Suprapubic skin (tissue), 4 donors: ENCODE results near the gene PSMB3. TPM values are rescaled to one million over a fixed set of nuclear protein-coding genes. Genes with fewer than 3 reads are reported as not detected.

Experiments
- DNase-seq, 2 donors: peaks; one replicate each; pipeline ENCODE4 v3.0.0-alpha.2; 2019; ENCODE audit warnings: low spot score in 2 of 2
- H3K27ac ChIP-seq: fragments of 200-600 bp; sonication (generic); one replicate; pipeline ENCODE4 v1.5.1; 2019
- H3K27me3 ChIP-seq: fragments of 200-600 bp; sonication (generic); one replicate; pipeline ENCODE4 v1.5.1; 2019
- H3K36me3 ChIP-seq: fragments of 200-600 bp; sonication (generic); one replicate; pipeline ENCODE4 v1.5.1; 2019
- H3K4me1 ChIP-seq: fragments of 200-600 bp; sonication (generic); one replicate; pipeline ENCODE4 v1.5.1; 2019
- H3K4me3 ChIP-seq: fragments of 200-600 bp; sonication (generic); one replicate; pipeline ENCODE4 v1.5.1; 2019; ENCODE audit warnings: mild to moderate bottlenecking
- H3K9me3 ChIP-seq: fragments of 200-600 bp; sonication (generic); one replicate; pipeline ENCODE4 v1.5.1; 2019
- EP300 ChIP-seq: sonication (generic); formaldehyde crosslinking; IDR thresholded peaks from one replicate; pipeline ENCODE4 v1.6.1; 2017; ENCODE audit warnings: antibody characterized with exemption
- POLR2A ChIP-seq, 2 donors: fragments of 450-650 bp; IDR thresholded peaks; one replicate each; pipeline ENCODE4 v1.6.1; 2017; ENCODE audit warnings: antibody characterized with exemption in 2 of 2, mild to moderate bottlenecking in 2 of 2, moderate library complexity in 2 of 2
- POLR2AphosphoS5 ChIP-seq, 3 donors: sonication (generic); formaldehyde crosslinking; IDR thresholded peaks; one replicate each; pipeline ENCODE4 v1.6.1; 2017; ENCODE audit warnings: antibody characterized with exemption in 3 of 3
- WGBS: methylation state at CpG from one replicate; pipeline ENCODE4 v1.1.5; 2018; 5-methylcytosine and 5-hydroxymethylcytosine counted together
- total RNA-seq, 4 donors: library from RNA; depleted of rRNA; stranded (reverse); fragments of >200 nt; gene quantifications; one replicate each; pipeline ENCODE4 v1.1.0, GENCODE V29; 2016
- TF ChIP-seq, protein P1 (sequence below), 2 donors: fragments of 200-600 bp in 1 of 2; fragments of 450-650 bp in 1 of 2; sonication (generic) in 1 of 2; IDR thresholded peaks; one replicate each; pipeline ENCODE4 v1.5.1; 2016 to 2019; ENCODE audit warnings: antibody characterized with exemption in 2 of 2, mild to moderate bottlenecking in 1 of 2, moderate library complexity in 1 of 2

PSMB3 gene
- total RNA-seq, 4 donors from 2014 or later = 106 to 186 (median 162) TPM

DNA sequence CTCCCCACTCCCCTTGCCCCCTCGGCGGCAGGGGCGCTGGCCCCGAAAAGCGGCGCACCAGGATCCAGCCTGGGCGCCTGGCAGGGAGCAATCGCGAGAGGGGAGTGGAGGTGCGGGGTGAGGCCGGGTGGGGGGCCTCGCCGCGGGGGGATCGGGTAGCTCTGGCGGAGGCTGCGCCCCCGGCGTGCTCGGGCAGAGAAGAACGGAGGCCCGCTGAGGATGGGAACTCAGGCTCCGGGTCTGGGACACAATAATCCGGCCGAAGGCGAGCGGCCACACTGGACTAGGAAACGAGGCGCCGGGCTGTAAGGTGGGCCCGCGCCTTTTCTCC is 3.7 kb upstream of the PSMB3 start:
- 0% methylated on average over 11 of the region's 32 CpGs for WGBS
- no peaks in the 10 kb centered on the region for H3K27me3 ChIP-seq
- TF ChIP-seq EP300 = no peak
- no peak for TF ChIP-seq POLR2A (IDR thresholded peaks at IDR 0.05)
- no peak for TF ChIP-seq POLR2AphosphoS5 (IDR thresholded peaks at IDR 0.05)
- TF ChIP-seq, protein P1, sequence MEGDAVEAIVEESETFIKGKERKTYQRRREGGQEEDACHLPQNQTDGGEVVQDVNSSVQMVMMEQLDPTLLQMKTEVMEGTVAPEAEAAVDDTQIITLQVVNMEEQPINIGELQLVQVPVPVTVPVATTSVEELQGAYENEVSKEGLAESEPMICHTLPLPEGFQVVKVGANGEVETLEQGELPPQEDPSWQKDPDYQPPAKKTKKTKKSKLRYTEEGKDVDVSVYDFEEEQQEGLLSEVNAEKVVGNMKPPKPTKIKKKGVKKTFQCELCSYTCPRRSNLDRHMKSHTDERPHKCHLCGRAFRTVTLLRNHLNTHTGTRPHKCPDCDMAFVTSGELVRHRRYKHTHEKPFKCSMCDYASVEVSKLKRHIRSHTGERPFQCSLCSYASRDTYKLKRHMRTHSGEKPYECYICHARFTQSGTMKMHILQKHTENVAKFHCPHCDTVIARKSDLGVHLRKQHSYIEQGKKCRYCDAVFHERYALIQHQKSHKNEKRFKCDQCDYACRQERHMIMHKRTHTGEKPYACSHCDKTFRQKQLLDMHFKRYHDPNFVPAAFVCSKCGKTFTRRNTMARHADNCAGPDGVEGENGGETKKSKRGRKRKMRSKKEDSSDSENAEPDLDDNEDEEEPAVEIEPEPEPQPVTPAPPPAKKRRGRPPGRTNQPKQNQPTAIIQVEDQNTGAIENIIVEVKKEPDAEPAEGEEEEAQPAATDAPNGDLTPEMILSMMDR (IDR thresholded peaks at IDR 0.05) = no peak
- peak overlapping the region; percentile 92 for H3K27ac ChIP-seq
- H3K4me3 ChIP-seq = peak overlapping the region; percentile 96
- no peaks in the 10 kb centered on the region for H3K9me3 ChIP-seq
- H3K4me1 ChIP-seq = peaks cover 68% of the 10 kb centered on the region
- DNase-seq = no peak
- H3K36me3 ChIP-seq = no peaks in the 10 kb centered on the region

DNA sequence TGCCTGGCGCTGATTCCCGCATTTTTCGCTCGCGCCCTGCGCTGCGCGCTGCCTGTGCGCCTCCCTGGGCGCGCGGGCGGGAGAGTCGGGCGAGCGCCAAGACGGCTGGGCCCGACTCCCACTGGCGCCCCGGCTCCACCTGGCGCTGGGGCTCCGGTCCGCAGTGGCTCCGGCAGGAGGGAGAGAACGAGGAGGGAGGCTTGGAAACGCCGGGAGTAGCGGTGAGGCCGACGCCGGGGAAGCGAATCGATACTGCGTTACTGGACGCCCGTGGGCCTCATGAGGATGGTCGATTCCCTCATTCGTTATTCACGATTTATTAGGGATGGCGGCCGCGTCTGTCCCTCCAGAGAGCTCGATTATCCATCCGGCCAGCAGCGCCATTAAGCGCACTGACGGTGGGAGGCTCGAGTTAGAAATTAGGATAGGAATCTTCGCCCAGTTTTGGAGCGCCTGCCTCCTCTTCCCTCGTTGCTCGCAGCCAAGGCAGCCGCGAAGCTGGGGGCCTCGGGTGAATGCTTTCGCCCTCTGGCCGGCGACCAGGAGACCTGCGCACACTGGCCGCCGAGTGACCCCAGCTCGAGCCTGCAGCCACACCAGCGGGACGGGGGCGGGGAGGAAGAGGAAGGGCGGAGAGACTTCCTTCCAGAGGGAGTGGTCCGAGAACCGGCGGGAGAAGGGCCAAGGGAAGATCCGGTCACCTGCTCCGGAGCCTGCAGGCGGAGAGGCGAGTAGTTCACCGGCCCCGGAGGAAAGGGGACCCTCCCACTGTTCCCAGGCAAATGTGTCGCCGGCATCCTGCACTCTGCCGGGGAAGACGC is 3.1 kb upstream of the PSMB3 start:
- no peaks in the 10 kb centered on the region for H3K27me3 ChIP-seq
- peak; percentile 91 to 92 for DNase-seq
- H3K4me3 ChIP-seq = peak overlapping the region; percentile 96
- H3K36me3 ChIP-seq = peaks cover under 1% of the 10 kb centered on the region
- peak overlapping the region; percentile 92 for H3K27ac ChIP-seq
- no peaks in the 10 kb centered on the region for H3K9me3 ChIP-seq
- WGBS = 0% methylated on average over 55 of the region's 79 CpGs
- H3K4me1 ChIP-seq = peaks cover 70% of the 10 kb centered on the region
- TF ChIP-seq EP300 (no peak), POLR2AphosphoS5 (IDR thresholded peaks at IDR 0.05) (peak in 1 of 3 donors; percentile 38), POLR2A (IDR thresholded peaks at IDR 0.05) (no peak)
- TF ChIP-seq, protein P1 (IDR thresholded peaks at IDR 0.05) = peak in 1 of 2 donors; percentile 2

DNA sequence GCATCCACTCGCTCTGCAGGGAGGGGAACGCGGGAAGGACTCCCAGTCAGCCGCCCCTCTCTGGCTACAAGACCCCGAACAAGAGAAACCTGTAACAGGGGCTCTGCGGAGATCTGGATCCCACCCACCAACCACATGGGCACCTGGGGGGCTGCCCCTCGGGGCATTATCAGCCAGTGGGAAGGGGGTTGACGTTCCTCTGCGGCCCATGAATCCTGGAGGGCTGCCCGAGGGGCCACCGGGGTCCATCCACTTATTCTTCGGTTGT is 2.6 kb upstream of the PSMB3 start:
- TF ChIP-seq POLR2AphosphoS5 (IDR thresholded peaks at IDR 0.05) = no peak
- TF ChIP-seq POLR2A (IDR thresholded peaks at IDR 0.05) = no peak
- TF ChIP-seq, protein P1 (IDR thresholded peaks at IDR 0.05) = no peak
- no peak for TF ChIP-seq EP300
- Histone ChIP-seq H3K36me3 (peaks cover 6% of the 10 kb centered on the region), H3K4me1 (peaks cover 74% of the 10 kb centered on the region), H3K9me3 (no peaks in the 10 kb centered on the region), H3K4me3 (peak overlapping the region; percentile 96), H3K27ac (peak overlapping the region; percentile 92), H3K27me3 (no peaks in the 10 kb centered on the region)
- 6% methylated on average over 5 of the region's 12 CpGs for WGBS
- no peak for DNase-seq

DNA sequence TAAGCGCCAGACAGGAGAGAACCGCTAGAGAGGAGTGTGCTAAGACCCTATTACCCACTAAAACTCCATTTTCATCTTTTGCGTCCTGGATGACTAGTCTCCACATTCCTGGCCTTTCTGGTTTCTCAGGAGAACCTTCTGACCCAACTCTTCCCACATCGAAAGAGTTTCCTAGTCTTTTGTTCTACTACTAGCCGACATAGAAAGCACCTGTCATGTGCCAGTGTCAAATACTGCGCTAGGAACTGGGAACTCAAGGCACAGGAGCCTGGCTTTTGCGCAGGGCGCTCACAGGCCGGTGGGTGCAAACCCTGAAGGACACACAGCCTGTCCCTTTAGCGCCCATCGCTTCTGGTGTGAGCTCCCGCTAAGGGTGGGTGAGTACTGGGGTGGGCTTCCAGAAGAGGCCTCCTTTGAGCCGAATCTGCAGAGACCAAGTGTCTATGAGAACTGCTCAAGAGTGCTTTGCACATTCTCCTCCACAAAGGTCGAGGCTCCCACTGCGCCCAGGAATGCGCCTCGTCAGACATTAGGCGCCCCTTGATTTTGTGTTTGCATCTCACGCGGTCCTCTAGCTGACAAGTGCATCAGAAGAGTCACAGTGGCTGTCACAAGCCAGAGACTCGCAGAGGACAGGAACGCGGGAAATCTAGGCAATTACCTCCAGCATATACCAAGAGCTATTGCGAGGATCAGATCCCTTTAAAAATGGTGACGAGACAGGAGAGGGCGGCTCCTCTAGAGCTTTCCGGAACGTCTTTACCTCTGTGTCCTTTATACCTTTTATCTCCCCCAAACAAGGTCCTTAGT is 2.0 kb upstream of the PSMB3 start:
- peak overlapping the region; percentile 96 for H3K4me3 ChIP-seq
- H3K27me3 ChIP-seq = no peaks in the 10 kb centered on the region
- DNase-seq = no peak
- H3K4me1 ChIP-seq = peaks cover 74% of the 10 kb centered on the region
- 30% methylated on average over 24 of the region's 28 CpGs for WGBS
- H3K27ac ChIP-seq = peak overlapping the region; percentile 92
- peaks cover 8% of the 10 kb centered on the region for H3K36me3 ChIP-seq
- no peaks in the 10 kb centered on the region for H3K9me3 ChIP-seq
- no peak for TF ChIP-seq POLR2A (IDR thresholded peaks at IDR 0.05)
- TF ChIP-seq, protein P1 (IDR thresholded peaks at IDR 0.05) = no peak

DNA sequence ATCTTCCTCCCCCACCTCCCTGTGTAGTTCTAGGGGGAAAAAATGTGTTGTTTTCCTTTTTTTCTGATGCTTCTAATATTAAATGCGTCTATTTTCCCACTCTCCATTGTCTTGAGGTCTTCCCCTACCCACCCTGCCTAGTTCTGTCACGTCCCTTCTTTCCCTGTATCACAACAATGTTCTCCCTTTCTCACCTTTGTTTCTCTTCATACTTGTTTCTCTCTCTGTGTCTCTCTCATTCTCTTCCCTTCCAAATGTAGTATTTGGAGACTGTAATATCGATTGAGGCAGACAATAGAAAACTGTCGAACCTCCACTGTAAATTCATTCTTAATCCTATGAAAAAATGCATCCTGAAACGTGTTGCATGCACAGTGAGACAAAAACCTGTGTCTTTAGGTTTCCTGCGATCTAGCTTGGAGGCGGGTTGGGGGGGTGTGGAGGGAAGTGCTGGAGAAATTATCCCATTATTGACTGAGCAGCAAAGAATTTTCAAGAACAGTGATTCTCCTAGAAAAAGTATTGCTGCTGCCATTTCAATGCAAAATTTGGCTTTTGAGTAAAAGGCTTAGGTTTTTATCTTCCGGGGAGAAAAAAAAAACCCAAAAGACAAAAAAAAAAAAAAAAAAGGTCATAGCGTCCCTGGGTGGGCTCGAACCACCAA is 1.3 kb upstream of the PSMB3 start:
- Histone ChIP-seq H3K4me1 (peaks cover 66% of the 10 kb centered on the region), H3K4me3 (peak overlapping the region; percentile 96)

More for the DNA sequence above, 1.3 kb upstream of the PSMB3 start:
- TF ChIP-seq, protein P1 (IDR thresholded peaks at IDR 0.05) = no peak
- TF ChIP-seq POLR2AphosphoS5 (IDR thresholded peaks at IDR 0.05) (no peak), POLR2A (IDR thresholded peaks at IDR 0.05) (no peak), EP300 (no peak)
- 5% methylated on average over 10 of the region's 10 CpGs for WGBS
- DNase-seq = no peak
- no peaks in the 10 kb centered on the region for H3K27me3 ChIP-seq
- H3K27ac ChIP-seq = peak overlapping the region; percentile 92
- H3K36me3 ChIP-seq = peaks cover 15% of the 10 kb centered on the region
- H3K9me3 ChIP-seq = no peaks in the 10 kb centered on the region
